RPMI7951 (cell line): ENCODE data around the gene WDR6. TPM values are rescaled to one million over a fixed set of nuclear protein-coding genes. Genes with fewer than 3 reads are reported as not detected.
A peak's percentile ranks its signal among the peaks of the same experiment; 100 is the strongest.

ENCODE experiments used
- DNase-seq: peaks from one replicate; pipeline ENCODE4 v3.0.0-alpha.2; 2012; ENCODE audit warnings: low read depth
- total RNA-seq: library from RNA; depleted of rRNA; stranded (reverse); fragments of >200 nt; shearing (Covaris generic); gene quantifications from 2 replicates; pipeline ENCODE4 v1.2.3, GENCODE V29; 2014; rRNA removed

WDR6 gene
- total RNA-seq = 44.7 and 49.5 TPM in 2 replicates

GRCh38 chr3:49007068-49007770, at the start of gene WDR6:
TSS of gene WDR6 (plus strand) at chr3:49007391. CDS start at chr3:49007432, 41 bp downstream.
- DNase-seq = peak; percentile 98

DNA sequence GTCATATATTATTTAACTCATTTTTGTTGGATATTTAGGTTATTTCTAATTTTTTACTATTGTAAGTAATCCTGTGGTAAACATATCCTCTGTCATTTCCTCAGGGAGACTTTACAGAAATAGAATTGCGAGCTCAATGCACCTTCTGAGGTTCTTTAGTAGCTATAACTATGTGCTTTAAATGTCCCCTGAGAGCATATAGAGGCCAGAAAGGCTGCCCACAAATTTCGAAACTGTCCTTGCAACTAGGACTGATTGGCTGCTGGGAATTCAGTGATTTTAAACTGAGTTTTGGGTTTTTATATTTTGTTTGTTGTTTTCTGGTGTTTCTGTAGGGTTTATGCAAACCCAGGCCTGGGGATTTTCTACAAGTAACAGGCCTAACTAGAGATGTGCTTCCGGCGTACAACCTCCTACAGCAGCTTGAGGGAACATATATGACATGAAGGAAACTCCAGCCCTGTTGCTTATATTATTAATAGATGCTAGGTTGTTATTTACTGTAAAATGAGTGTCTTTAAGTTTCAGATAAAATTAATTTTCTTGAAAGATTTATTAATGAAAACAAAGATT, 46.3 kb upstream of the WDR6 start:
- no peak for DNase-seq

- DNase-seq = no peak
Observed at GRCh38 chr3:48962340-48962739, 44.9 kb upstream of the WDR6 start.

GRCh38 chr3:48962939-48963338, 44.3 kb upstream of the WDR6 start:
- DNase-seq = no peak

DNA sequence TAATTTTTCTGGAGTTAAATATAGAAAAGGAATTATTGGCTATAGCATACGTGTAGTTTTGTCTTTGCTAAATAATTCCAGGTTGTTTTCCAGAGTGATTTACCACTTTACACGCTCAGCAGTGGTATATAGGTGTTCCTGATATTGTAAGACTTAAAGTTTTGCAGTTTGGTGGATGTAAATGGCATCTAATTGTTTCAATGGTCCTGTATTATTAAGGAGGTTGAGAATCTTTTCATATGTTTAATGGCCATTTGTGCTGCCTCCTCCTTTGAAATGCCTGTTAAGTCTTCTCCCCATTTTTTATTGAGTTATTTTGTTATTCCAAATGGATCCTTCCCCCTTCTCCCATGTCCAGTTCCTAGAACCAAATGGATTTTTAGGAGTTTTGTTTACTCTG, 43.6 kb upstream of the WDR6 start:
- DNase-seq = no peak

GRCh38 chr3:48966367-48966766, 40.8 kb upstream of the WDR6 start:
- no peak for DNase-seq

GRCh38 chr3:48966876-48967361, 40.3 kb upstream of the WDR6 start:
- no peak for DNase-seq

GRCh38 chr3:48970586-48970985, 36.6 kb upstream of the WDR6 start:
- DNase-seq = no peak

GRCh38 chr3:48974076-48974864, 32.9 kb upstream of the WDR6 start:
- DNase-seq = no peak

- no peak for DNase-seq
Observed at GRCh38 chr3:48979451-48979850, 27.7 kb upstream of the WDR6 start.

DNA sequence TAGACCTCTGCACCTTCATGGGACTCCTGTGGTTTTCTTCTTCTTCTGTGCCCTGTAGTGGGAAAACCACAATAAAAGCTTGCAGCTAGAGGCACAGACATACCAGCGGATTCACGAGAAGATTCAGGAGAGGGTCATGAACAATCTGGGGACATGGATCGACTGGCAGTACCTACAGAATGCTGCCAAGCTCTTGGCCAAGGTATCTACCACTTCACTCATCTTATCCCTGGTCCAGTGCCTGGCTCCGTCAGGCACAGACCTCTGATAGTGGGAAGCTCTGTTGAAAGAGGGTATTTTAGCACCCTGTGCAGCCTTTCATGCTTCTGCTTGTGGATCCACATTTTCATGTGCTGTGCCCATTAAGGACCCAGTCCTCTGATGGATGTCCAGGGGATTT, 26.9 kb upstream of the WDR6 start:
- no peak for DNase-seq

- DNase-seq = no peak
Observed at GRCh38 chr3:48982016-48982415, 25.2 kb upstream of the WDR6 start.

GRCh38 chr3:48982686-48983085, 24.5 kb upstream of the WDR6 start:
- no peak for DNase-seq

GRCh38 chr3:48983096-48983495, 24.1 kb upstream of the WDR6 start:
- no peak for DNase-seq

DNA sequence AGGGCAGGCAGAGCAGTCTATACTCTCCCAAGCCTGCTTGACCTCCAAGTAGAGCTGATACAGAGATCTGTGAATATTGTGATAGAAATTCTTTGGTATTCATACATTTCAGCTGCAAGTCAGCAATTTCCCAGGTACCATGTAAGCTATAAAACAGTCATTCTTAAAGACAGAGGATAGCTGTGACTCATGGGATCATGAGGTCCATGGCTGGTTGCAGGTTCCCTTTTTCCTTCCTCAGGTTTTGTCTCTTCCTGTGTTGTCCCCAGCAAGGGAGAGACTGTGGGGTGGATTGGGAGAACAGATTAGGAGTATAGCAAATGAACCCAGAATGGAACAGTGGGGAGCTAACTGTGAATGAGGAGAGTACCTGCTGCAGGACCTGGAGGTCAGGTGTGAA, 22.5 kb upstream of the WDR6 start:
- no peak for DNase-seq

- DNase-seq = no peak
Observed at GRCh38 chr3:48985831-48986376, 21.3 kb upstream of the WDR6 start.

GRCh38 chr3:48989126-48989795, 17.9 kb upstream of the WDR6 start:
- DNase-seq = peak; percentile 8

- peak; percentile 81 for DNase-seq
Observed at GRCh38 chr3:48989796-48990635, 17.2 kb upstream of the WDR6 start, which contains the start of gene P4HTM. TSS of gene P4HTM (plus strand) at chr3:48990241. CDS start at chr3:48990257, 16 bp downstream.

GRCh38 chr3:48990636-48991469, 16.3 kb upstream of the WDR6 start:
- DNase-seq = no peak
